BLaER1 (cell line): ENCODE data around the gene UBXN2A.

Source experiments
- H3K27ac ChIP-seq: shearing (Covaris generic); formaldehyde crosslinking; 2 replicates; pipeline ENCODE4 v1.8.1; 2022
- H3K27me3 ChIP-seq: shearing (Covaris generic); formaldehyde crosslinking; 2 replicates; pipeline ENCODE4 v1.8.1; 2022
- H3K36me3 ChIP-seq: shearing (Covaris generic); formaldehyde crosslinking; 2 replicates; pipeline ENCODE4 v1.8.1; 2022
- H3K4me1 ChIP-seq: shearing (Covaris generic); formaldehyde crosslinking; 2 replicates; pipeline ENCODE4 v1.8.1; 2022
- H3K4me2 ChIP-seq: shearing (Covaris generic); formaldehyde crosslinking; 2 replicates; pipeline ENCODE4 v1.8.1; 2022
- H3K4me3 ChIP-seq: shearing (Covaris generic); formaldehyde crosslinking; 2 replicates; pipeline ENCODE4 v1.8.1; 2022
- H3K9ac ChIP-seq: shearing (Covaris generic); formaldehyde crosslinking; 2 replicates; pipeline ENCODE4 v1.8.1; 2022
- H3K9me3 ChIP-seq: shearing (Covaris generic); formaldehyde crosslinking; 2 replicates; pipeline ENCODE4 v1.8.1; 2022
- H4K20me1 ChIP-seq: shearing (Covaris generic); formaldehyde crosslinking; 2 replicates; pipeline ENCODE4 v1.8.1; 2022
- Cebpa-rat ChIP-seq: shearing (Covaris generic); IDR thresholded peaks from 2 replicates; pipeline ENCODE4 v1.8.1; 2022

UBXN2A gene

DNA sequence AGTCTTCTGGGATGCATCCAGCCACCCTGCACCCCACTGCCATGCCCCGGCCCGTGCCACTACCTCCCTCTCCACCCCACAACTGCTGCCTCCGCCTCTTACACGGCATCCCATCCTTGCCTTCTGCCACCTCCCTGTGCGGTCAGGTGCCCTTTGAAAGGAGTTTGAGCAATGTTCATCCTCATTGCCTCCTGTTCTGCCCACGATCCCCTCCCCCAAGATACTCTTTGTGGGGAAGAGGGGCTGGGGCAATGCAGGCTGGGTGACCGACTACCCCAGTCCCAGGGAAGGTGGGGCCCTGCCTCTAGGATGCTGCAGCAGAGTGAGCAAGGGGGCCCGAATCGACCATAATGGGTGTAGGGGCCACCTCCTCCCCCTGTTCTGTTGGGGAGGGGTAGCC lies 78.0 kb downstream of the UBXN2A start:
- H3K27me3 ChIP-seq: no peaks in the 10 kb centered on the region
- no peak overlapping the region for H3K27ac ChIP-seq
- peaks cover 19% of the 10 kb centered on the region for H3K36me3 ChIP-seq
- H3K9ac ChIP-seq: no peak overlapping the region
- no peaks in the 10 kb centered on the region for H3K4me1 ChIP-seq
- no peak overlapping the region for H3K4me3 ChIP-seq
- H4K20me1 ChIP-seq: no peaks in the 10 kb centered on the region
- H3K4me2 ChIP-seq: no peak overlapping the region
- H3K9me3 ChIP-seq: no peaks in the 10 kb centered on the region
- no peak for TF ChIP-seq Cebpa-rat

DNA sequence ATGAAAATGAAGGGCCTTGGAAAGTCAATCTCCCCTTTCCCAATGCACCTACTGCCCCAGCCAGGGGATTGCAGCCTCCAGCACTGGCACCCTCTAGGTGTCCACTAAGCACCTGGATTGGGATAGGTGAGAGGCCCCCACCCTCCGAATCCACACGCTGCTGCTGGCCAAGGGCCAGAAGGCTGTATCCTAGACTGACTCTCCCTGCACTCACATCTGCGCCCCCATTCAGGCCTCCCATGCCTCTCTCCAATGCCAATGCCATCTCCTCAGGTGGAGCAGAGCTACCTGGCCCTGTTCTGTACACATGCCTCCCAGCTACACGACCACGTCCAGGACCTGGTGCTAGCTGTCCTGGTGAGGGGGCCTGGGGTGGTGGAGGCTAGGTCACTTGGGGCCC lies 79.5 kb downstream of the UBXN2A start:
- H4K20me1 ChIP-seq: no peaks in the 10 kb centered on the region
- H3K27ac ChIP-seq: no peak overlapping the region
- H3K4me1 ChIP-seq: no peaks in the 10 kb centered on the region
- no peaks in the 10 kb centered on the region for H3K27me3 ChIP-seq
- no peak for TF ChIP-seq Cebpa-rat
- H3K4me3 ChIP-seq: no peak overlapping the region
- no peaks in the 10 kb centered on the region for H3K9me3 ChIP-seq
- H3K9ac ChIP-seq: no peak overlapping the region
- peaks cover 34% of the 10 kb centered on the region for H3K36me3 ChIP-seq
- no peak overlapping the region for H3K4me2 ChIP-seq

GRCh38 chr2:24020244-24020643 lies 80.0 kb downstream of the UBXN2A start:
- Histone ChIP-seq H3K9ac (no peak overlapping the region), H4K20me1 (0 out of 2 replicates have a peak, but pooled peaks cover 5% of the 10 kb centered on the region), H3K9me3 (no peaks in the 10 kb centered on the region), H3K36me3 (peaks cover 39% of the 10 kb centered on the region), H3K4me3 (no peak overlapping the region), H3K4me2 (no peak overlapping the region), H3K27ac (no peak overlapping the region), H3K27me3 (no peaks in the 10 kb centered on the region), H3K4me1 (no peaks in the 10 kb centered on the region)
- TF ChIP-seq Cebpa-rat: no peak

DNA sequence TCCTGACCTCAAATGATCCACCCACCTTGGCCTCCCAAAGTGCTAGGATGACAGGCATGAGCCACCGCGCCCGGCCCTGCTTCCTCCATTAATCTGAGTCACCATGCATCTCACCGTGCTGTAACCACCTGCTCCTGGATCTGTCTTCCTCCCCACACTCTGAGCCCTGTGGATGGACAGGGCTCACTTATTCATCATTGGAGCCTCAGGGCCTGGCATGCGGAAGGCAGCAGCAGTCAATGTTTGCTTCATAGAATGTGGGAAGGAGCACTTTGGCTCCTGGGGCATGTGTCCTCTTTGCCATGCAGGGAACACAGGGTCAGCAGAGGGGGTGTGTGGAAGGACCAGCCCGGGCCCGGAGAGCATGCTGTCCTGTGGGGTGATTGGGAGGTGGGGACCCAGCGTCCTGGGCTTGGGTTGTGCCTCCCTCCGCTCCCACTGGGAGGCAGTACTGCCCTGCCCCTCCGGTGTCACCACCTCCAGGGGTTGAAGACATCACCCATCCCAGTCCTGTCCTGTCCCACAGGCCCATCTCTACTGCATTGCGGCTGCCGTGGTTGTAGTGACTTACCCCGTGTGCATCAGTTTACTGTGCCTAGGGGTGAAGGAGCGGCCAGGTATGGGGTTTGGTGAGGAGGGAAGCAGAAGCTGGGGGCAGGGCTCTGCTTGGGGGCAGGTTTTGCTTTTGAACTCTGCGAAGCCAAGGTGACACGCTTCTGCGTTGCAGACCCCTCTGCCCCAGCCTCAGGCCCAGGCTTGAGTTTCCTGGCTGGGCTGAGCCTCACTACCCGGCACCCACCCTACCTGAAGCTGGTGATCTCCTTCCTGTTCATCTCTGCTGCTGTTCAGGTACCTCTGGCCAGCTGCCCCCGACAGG lies 81.1 kb downstream of the UBXN2A start:
- Histone ChIP-seq H3K9me3 (no peaks in the 10 kb centered on the region), H3K4me3 (no peak overlapping the region), H3K27ac (no peak overlapping the region), H3K36me3 (peaks cover 51% of the 10 kb centered on the region), H3K4me1 (no peaks in the 10 kb centered on the region), H3K27me3 (no peaks in the 10 kb centered on the region), H3K9ac (no peak overlapping the region), H4K20me1 (0 out of 2 replicates have a peak, but pooled peaks cover 7% of the 10 kb centered on the region), H3K4me2 (no peak overlapping the region)
- no peak for TF ChIP-seq Cebpa-rat

- no peak for TF ChIP-seq Cebpa-rat
- no peaks in the 10 kb centered on the region for H3K9me3 ChIP-seq
- no peak overlapping the region for H3K9ac ChIP-seq
- H3K36me3 ChIP-seq: peaks cover 61% of the 10 kb centered on the region
- H3K27me3 ChIP-seq: no peaks in the 10 kb centered on the region
- H4K20me1 ChIP-seq: 0 out of 2 replicates have a peak, but pooled peaks cover 7% of the 10 kb centered on the region
- no peak overlapping the region for H3K4me2 ChIP-seq
- no peaks in the 10 kb centered on the region for H3K4me1 ChIP-seq
- no peak overlapping the region for H3K4me3 ChIP-seq
- H3K27ac ChIP-seq: no peak overlapping the region
Measured at GRCh38 chr2:24022324-24022974, 82.2 kb downstream of the UBXN2A start.

DNA sequence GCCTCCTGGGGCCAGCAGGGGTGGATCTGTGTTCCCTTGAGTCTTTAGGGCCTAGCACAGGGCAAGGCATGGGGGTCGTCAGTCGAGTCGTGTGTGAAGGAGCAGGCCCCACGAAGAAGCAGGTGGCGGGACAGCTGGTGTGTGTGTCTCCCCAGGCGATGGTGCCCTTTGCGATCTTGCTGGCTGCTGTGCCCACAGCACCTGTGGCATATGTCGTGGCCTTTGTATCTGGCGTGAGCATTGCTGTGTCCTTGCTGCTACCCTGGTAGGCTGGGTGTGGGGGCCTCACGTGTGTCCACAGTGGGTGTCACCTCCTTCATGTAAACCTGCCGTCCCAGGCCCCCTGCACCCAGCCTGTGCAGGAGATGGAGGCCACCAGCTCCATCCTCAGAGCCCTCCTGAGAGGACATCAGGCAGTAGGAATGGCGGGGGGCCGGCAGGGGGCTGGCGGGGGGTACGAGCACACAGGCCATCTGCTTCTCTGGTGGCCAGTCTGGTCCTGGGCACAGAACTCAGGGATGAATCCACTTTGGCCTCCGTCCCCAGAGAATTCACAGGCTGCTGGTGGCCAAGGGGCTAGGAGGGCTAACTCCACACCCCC lies 82.8 kb downstream of the UBXN2A start:
- peaks cover 68% of the 10 kb centered on the region for H3K36me3 ChIP-seq
- H3K4me2 ChIP-seq: no peak overlapping the region
- no peak overlapping the region for H3K9ac ChIP-seq
- no peaks in the 10 kb centered on the region for H3K27me3 ChIP-seq
- 0 out of 2 replicates have a peak, but pooled peaks cover 7% of the 10 kb centered on the region for H4K20me1 ChIP-seq
- no peaks in the 10 kb centered on the region for H3K4me1 ChIP-seq
- H3K9me3 ChIP-seq: no peaks in the 10 kb centered on the region
- no peak overlapping the region for H3K27ac ChIP-seq
- no peak for TF ChIP-seq Cebpa-rat
- H3K4me3 ChIP-seq: no peak overlapping the region

DNA sequence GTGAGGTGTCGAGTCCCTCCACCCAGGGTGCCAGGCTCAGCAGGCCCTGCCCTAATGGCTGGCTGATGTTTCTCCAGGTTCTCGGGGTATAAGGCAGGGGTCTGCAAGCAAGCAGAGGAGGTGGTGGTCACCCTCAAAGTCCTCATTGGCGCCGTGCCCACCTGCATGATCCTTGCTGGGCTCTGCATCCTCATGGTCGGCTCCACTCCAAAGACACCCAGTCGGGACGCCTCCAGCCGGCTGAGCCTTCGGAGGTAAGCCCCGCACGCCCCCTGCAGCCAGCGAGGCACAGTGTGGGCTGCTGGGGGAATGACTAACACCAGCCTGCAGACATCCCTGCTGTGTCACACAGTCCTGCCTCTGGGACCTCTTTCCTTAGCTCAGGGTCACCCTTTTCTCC lies 83.8 kb downstream of the UBXN2A start:
- H4K20me1 ChIP-seq: 0 out of 2 replicates have a peak, but pooled peaks cover 7% of the 10 kb centered on the region
- no peak overlapping the region for H3K4me3 ChIP-seq
- no peak overlapping the region for H3K27ac ChIP-seq
- no peaks in the 10 kb centered on the region for H3K4me1 ChIP-seq
- no peak overlapping the region for H3K9ac ChIP-seq
- H3K9me3 ChIP-seq: no peaks in the 10 kb centered on the region
- H3K27me3 ChIP-seq: no peaks in the 10 kb centered on the region
- no peak for TF ChIP-seq Cebpa-rat
- peaks cover 77% of the 10 kb centered on the region for H3K36me3 ChIP-seq
- no peak overlapping the region for H3K4me2 ChIP-seq

DNA sequence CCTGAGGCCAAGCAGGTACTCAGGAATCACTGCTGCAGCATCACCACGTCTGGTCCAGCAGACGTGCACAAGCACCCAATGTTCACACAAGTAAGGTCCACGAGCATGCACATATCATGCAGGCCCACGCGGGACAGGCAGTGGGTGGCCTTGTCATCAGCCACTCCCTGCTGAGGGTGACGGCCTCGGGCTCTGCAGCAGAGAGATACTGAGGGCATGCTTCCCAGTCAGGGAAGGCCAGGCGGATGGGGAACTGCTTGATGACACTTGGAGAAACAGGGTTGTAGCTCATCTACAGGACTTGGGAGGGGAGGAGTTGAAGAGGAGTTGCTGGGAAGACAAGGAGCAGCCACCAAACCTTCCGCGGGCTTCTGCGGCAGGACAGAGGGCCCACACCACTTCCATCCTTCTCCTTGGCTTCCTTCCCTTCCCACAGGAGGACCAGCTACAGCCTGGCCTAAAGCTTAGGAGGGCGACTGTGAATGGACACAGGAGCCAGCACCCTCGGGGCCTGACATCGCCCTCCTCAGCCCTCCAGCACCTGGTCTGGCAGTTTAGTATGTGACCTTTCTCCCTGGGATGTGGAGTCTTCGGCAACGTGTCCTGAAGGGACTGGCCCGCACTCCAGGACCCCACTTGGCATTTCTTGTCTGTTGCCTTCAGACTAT lies 84.9 kb downstream of the UBXN2A start:
- H3K4me2 ChIP-seq: no peak overlapping the region
- no peaks in the 10 kb centered on the region for H3K4me1 ChIP-seq
- H4K20me1 ChIP-seq: 0 out of 2 replicates have a peak, but pooled peaks cover 7% of the 10 kb centered on the region
- no peak overlapping the region for H3K27ac ChIP-seq
- no peak overlapping the region for H3K4me3 ChIP-seq
- no peaks in the 10 kb centered on the region for H3K9me3 ChIP-seq
- no peaks in the 10 kb centered on the region for H3K27me3 ChIP-seq
- H3K9ac ChIP-seq: no peak overlapping the region
- peaks cover 88% of the 10 kb centered on the region for H3K36me3 ChIP-seq
- no peak for TF ChIP-seq Cebpa-rat

DNA sequence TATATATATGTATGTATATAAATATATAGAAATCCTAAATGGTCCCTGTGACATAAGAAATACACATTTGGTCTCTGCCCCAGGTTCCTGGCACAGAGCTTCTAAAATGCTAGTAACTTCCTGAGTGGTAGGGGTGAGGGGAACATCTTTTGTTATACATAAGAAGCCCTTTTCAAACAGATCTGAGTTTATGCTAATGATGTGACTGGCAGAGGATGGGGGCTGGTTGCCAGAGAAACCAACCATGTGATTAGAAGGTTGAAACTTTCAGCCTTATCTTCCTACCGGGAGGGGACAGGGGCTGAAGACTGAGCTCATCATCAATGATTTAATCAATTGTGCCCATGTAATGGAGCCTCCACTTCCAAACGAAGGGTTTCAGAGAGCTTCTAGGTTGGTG lies 86.0 kb downstream of the UBXN2A start:
- Histone ChIP-seq H4K20me1 (0 out of 2 replicates have a peak, but pooled peaks cover 12% of the 10 kb centered on the region), H3K4me1 (no peaks in the 10 kb centered on the region), H3K4me3 (no peak overlapping the region), H3K27ac (no peak overlapping the region), H3K27me3 (no peaks in the 10 kb centered on the region), H3K9ac (no peak overlapping the region), H3K36me3 (peaks cover 99% of the 10 kb centered on the region), H3K4me2 (no peak overlapping the region), H3K9me3 (no peaks in the 10 kb centered on the region)
- no peak for TF ChIP-seq Cebpa-rat
